GM23338 (cell line): ENCODE measurements around the gene TCF7L2. TPM values are rescaled to one million over a fixed set of nuclear protein-coding genes. Genes with fewer than 3 reads are reported as not detected.
A peak's percentile ranks its signal among the peaks of the same experiment; 100 is the strongest.

ENCODE experiments used
- ATAC-seq: fragments of 200-7000 bp; cut with Tn5 transposase; 3 replicates; pipeline ENCODE4 v1.9.1; 2020
- DNase-seq: peaks from one replicate; pipeline ENCODE4 v3.0.0-alpha.2; 2015; ENCODE audit warnings: low spot score
- H2AFZ ChIP-seq: fragments of 200-600 bp; sonication (generic); 2 replicates; pipeline ENCODE4 v1.8.0; 2016; ENCODE audit warnings: antibody characterized with exemption, mild to moderate bottlenecking, moderate library complexity
- H3F3A ChIP-seq: fragments of 200-600 bp; sonication (generic); replicated peaks from 2 replicates; pipeline ENCODE4 v1.8.0; 2017; ENCODE audit warnings: antibody characterized with exemption, mixed run types, low read depth
- H3K27ac ChIP-seq: fragments of 200-600 bp; sonication (generic); 2 replicates; pipeline ENCODE4 v1.6.1; 2016; ENCODE audit warnings: low read depth
- H3K27me3 ChIP-seq: fragments of 200-600 bp; sonication (generic); 2 replicates; pipeline ENCODE4 v1.8.0; 2016; ENCODE audit warnings: mild to moderate bottlenecking, mixed run types, moderate library complexity; ENCODE audit not compliant: insufficient read depth
- H3K36me3 ChIP-seq: fragments of 200-600 bp; sonication (generic); 2 replicates; pipeline ENCODE4 v1.8.0; 2016; ENCODE audit warnings: mild to moderate bottlenecking; ENCODE audit not compliant: insufficient read depth
- H3K4me1 ChIP-seq: fragments of 200-600 bp; sonication (generic); 2 replicates; pipeline ENCODE4 v1.8.0; 2016; ENCODE audit warnings: mild to moderate bottlenecking, moderate library complexity; ENCODE audit not compliant: insufficient read depth
- H3K4me2 ChIP-seq: fragments of 200-600 bp; sonication (generic); 2 replicates; pipeline ENCODE4 v1.7.1; 2017; ENCODE audit warnings: mixed run types
- H3K4me3 ChIP-seq: fragments of 200-600 bp; sonication (generic); 2 replicates; pipeline ENCODE4 v1.6.1; 2016; ENCODE audit warnings: mixed run types
- H3K79me2 ChIP-seq: fragments of 200-600 bp; sonication (generic); replicated peaks from 2 replicates; pipeline ENCODE4 v1.8.0; 2017; ENCODE audit warnings: mild to moderate bottlenecking; ENCODE audit not compliant: insufficient read depth
- H3K9me2 ChIP-seq: fragments of 200-600 bp; sonication (generic); 2 replicates; pipeline ENCODE4 v1.8.0; 2017; ENCODE audit not compliant: insufficient read depth
- H4K20me1 ChIP-seq: fragments of 200-600 bp; sonication (generic); replicated peaks from 2 replicates; pipeline ENCODE4 v1.8.0; 2017; ENCODE audit warnings: mild to moderate bottlenecking; ENCODE audit not compliant: insufficient read depth
- H3K27ac Mint-ChIP-seq: 2 replicates; pipeline ENCODE4 v1.8.0; 2020; ENCODE audit warnings: inconsistent platforms, mild to moderate bottlenecking, moderate library complexity, mixed read lengths
- H3K27me3 Mint-ChIP-seq: 3 replicates; pipeline ENCODE4 v1.8.0; 2022; ENCODE audit warnings: low read depth, mild to moderate bottlenecking, moderate library complexity, mixed read lengths, inconsistent platforms; ENCODE audit not compliant: insufficient read depth, poor library complexity
- H3K36me3 Mint-ChIP-seq: 3 replicates; pipeline ENCODE4 v1.8.0; 2021; ENCODE audit warnings: low read depth, mild to moderate bottlenecking, inconsistent platforms, moderate library complexity, mixed read lengths
- H3K4me1 Mint-ChIP-seq: 3 replicates; pipeline ENCODE4 v1.8.0; 2020; ENCODE audit warnings: mild to moderate bottlenecking, inconsistent platforms, mixed read lengths
- H3K4me3 Mint-ChIP-seq: 3 replicates; pipeline ENCODE4 v1.8.0; 2021; ENCODE audit warnings: moderate library complexity, mild to moderate bottlenecking, inconsistent platforms, mixed read lengths
- H3K9me3 Mint-ChIP-seq: 3 replicates; pipeline ENCODE4 v1.8.0; 2020; ENCODE audit warnings: moderate library complexity, mild to moderate bottlenecking, inconsistent platforms, mixed read lengths
- CREB1 ChIP-seq: fragments of 250-450 bp; sonication (Bioruptor Pico); IDR thresholded peaks from 2 replicates; pipeline ENCODE4 v1.5.0; 2020; ENCODE audit warnings: low read depth, mild to moderate bottlenecking, moderate library complexity
- EZH2 ChIP-seq: fragments of 200-600 bp; sonication (generic); IDR thresholded peaks from one replicate; pipeline ENCODE4 v1.8.0; 2017; ENCODE audit warnings: antibody characterized with exemption, mild to moderate bottlenecking, low read depth; ENCODE audit not compliant: unreplicated experiment
- EZH2phosphoT487 ChIP-seq: fragments of 200-600 bp; sonication (generic); IDR thresholded peaks from one replicate; pipeline ENCODE4 v1.8.1; 2018; ENCODE audit warnings: antibody characterized with exemption; ENCODE audit not compliant: unreplicated experiment
- NANOG ChIP-seq: IDR thresholded peaks from 2 replicates; pipeline ENCODE4 v1.6.1; 2016; ENCODE audit warnings: antibody characterized with exemption, borderline replicate concordance
- POLR2AphosphoS5 ChIP-seq: IDR thresholded peaks from 2 replicates; pipeline ENCODE4 v1.6.1; 2016; ENCODE audit warnings: antibody characterized with exemption, low read depth
- STAT1 ChIP-seq: IDR thresholded peaks from one replicate; pipeline ENCODE4 v1.6.1; 2016; ENCODE audit warnings: antibody characterized with exemption; ENCODE audit not compliant: unreplicated experiment
- ZNF114 ChIP-seq: fragments of 250-450 bp; sonication (Bioruptor Pico); IDR thresholded peaks from 2 replicates; pipeline ENCODE4 v1.5.0; 2020; ENCODE audit warnings: mild to moderate bottlenecking, moderate library complexity
- ZNF331 ChIP-seq: fragments of 250-450 bp; sonication (Bioruptor Pico); IDR thresholded peaks from 2 replicates; pipeline ENCODE4 v1.5.0; 2020; ENCODE audit warnings: low read depth, mild to moderate bottlenecking, moderate library complexity
- polyA plus RNA-seq: library from polyadenylated mRNA; unstranded; fragments of >200 nt; fragmentation: Nextera tagmentation; extraction: Ambion mirVana; gene quantifications from 2 replicates; pipeline ENCODE4 v1.2.1, GENCODE V29; 2016
- total RNA-seq: library from RNA; depleted of rRNA; stranded (reverse); fragments of >200 nt; shearing (Covaris generic); gene quantifications from 2 replicates; pipeline ENCODE4 v1.2.3, GENCODE V29; 2014
- TF ChIP-seq, protein P1 (sequence below): IDR thresholded peaks from one replicate; pipeline ENCODE4 v1.6.1; 2018; ENCODE audit warnings: antibody characterized with exemption; ENCODE audit not compliant: unreplicated experiment
- TF ChIP-seq, protein P2 (sequence below), 2 experiments: fragments of 200-600 bp in 1 of 2; sonication (generic) in 1 of 2; conservative IDR thresholded peaks; 2 replicates each; pipeline versions ENCODE4 v1.5.1 to v1.6.1; 2016 to 2017; ENCODE audit warnings: antibody characterized with exemption in 2 of 2, low read depth in 2 of 2, mild to moderate bottlenecking in 2 of 2, moderate library complexity in 1 of 2
- TF ChIP-seq, protein P3 (sequence below): IDR thresholded peaks from 2 replicates; pipeline ENCODE4 v1.6.1; 2016; ENCODE audit warnings: antibody characterized with exemption
- TF ChIP-seq, protein P4 (sequence below): fragments of 250-450 bp; sonication (Bioruptor Pico); IDR thresholded peaks from 2 replicates; pipeline ENCODE4 v1.5.0; 2020; ENCODE audit warnings: mild to moderate bottlenecking, moderate library complexity

The TCF7L2 gene
- total and polyA plus RNA-seq, 2 experiments from 2014 or later, result 32.2 to 80.8 TPM

DNA sequence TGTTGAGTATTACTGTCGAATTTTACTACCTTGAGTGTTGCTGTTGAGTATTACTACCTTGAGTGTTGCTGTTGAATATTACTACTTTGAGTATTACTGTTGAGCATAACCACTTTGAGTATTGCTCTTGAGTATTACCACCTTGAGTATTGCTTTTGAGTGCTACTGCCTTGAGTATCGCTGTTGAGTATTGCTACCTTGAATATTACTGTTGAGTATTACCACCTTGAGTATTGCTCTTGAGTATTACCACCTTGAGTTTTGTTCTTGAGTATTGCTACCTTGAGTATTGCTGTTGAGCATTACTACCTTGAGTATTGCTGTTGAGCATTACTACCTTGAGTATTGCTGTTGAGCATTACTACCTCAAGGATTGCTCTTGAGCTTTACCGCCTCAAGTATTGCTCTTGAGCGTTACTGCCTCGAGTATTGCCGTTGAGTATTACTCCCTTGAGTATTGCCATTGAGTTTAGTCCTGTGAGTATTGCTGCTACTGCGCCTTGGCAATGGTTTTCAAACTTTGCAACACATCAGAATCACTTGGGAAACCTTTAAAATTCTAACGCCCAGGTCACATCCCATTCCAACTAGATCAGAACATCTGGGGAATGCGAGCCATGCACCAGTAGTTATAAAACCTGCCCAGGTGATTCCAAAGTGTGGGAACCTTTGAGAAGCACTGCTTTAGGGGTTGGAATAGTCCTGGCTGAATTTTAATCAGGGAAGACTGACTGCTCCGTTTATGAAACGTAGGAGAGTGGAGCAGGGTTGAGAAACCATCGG, 61.7 kb downstream of the TCF7L2 start (continued):
- TF ChIP-seq ZNF114 (CRISPR knock-in tag), result peak; percentile 99

- DNase-seq, result no peak
- H4K20me1 ChIP-seq, result peaks cover 94% of the 10 kb centered on the region
- TF ChIP-seq EZH2phosphoT487, result no peak
- no peak for TF ChIP-seq POLR2AphosphoS5
- no peak for TF ChIP-seq STAT1
- TF ChIP-seq CREB1 (CRISPR knock-in tag), result no peak
- TF ChIP-seq, protein P1, sequence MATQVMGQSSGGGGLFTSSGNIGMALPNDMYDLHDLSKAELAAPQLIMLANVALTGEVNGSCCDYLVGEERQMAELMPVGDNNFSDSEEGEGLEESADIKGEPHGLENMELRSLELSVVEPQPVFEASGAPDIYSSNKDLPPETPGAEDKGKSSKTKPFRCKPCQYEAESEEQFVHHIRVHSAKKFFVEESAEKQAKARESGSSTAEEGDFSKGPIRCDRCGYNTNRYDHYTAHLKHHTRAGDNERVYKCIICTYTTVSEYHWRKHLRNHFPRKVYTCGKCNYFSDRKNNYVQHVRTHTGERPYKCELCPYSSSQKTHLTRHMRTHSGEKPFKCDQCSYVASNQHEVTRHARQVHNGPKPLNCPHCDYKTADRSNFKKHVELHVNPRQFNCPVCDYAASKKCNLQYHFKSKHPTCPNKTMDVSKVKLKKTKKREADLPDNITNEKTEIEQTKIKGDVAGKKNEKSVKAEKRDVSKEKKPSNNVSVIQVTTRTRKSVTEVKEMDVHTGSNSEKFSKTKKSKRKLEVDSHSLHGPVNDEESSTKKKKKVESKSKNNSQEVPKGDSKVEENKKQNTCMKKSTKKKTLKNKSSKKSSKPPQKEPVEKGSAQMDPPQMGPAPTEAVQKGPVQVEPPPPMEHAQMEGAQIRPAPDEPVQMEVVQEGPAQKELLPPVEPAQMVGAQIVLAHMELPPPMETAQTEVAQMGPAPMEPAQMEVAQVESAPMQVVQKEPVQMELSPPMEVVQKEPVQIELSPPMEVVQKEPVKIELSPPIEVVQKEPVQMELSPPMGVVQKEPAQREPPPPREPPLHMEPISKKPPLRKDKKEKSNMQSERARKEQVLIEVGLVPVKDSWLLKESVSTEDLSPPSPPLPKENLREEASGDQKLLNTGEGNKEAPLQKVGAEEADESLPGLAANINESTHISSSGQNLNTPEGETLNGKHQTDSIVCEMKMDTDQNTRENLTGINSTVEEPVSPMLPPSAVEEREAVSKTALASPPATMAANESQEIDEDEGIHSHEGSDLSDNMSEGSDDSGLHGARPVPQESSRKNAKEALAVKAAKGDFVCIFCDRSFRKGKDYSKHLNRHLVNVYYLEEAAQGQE, result no peak
- TF ChIP-seq, protein P2, sequence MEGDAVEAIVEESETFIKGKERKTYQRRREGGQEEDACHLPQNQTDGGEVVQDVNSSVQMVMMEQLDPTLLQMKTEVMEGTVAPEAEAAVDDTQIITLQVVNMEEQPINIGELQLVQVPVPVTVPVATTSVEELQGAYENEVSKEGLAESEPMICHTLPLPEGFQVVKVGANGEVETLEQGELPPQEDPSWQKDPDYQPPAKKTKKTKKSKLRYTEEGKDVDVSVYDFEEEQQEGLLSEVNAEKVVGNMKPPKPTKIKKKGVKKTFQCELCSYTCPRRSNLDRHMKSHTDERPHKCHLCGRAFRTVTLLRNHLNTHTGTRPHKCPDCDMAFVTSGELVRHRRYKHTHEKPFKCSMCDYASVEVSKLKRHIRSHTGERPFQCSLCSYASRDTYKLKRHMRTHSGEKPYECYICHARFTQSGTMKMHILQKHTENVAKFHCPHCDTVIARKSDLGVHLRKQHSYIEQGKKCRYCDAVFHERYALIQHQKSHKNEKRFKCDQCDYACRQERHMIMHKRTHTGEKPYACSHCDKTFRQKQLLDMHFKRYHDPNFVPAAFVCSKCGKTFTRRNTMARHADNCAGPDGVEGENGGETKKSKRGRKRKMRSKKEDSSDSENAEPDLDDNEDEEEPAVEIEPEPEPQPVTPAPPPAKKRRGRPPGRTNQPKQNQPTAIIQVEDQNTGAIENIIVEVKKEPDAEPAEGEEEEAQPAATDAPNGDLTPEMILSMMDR (conservative IDR thresholded peaks at IDR 0.05; ENCODE audit: low read depth in 2 of 2), result no peak
- TF ChIP-seq ZNF331, result no peak
- no peak for TF ChIP-seq NANOG
- no peak for TF ChIP-seq ZNF114 (CRISPR knock-in tag)
- TF ChIP-seq, protein P3, sequence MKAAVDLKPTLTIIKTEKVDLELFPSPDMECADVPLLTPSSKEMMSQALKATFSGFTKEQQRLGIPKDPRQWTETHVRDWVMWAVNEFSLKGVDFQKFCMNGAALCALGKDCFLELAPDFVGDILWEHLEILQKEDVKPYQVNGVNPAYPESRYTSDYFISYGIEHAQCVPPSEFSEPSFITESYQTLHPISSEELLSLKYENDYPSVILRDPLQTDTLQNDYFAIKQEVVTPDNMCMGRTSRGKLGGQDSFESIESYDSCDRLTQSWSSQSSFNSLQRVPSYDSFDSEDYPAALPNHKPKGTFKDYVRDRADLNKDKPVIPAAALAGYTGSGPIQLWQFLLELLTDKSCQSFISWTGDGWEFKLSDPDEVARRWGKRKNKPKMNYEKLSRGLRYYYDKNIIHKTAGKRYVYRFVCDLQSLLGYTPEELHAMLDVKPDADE, result no peak
- TF ChIP-seq, protein P4, sequence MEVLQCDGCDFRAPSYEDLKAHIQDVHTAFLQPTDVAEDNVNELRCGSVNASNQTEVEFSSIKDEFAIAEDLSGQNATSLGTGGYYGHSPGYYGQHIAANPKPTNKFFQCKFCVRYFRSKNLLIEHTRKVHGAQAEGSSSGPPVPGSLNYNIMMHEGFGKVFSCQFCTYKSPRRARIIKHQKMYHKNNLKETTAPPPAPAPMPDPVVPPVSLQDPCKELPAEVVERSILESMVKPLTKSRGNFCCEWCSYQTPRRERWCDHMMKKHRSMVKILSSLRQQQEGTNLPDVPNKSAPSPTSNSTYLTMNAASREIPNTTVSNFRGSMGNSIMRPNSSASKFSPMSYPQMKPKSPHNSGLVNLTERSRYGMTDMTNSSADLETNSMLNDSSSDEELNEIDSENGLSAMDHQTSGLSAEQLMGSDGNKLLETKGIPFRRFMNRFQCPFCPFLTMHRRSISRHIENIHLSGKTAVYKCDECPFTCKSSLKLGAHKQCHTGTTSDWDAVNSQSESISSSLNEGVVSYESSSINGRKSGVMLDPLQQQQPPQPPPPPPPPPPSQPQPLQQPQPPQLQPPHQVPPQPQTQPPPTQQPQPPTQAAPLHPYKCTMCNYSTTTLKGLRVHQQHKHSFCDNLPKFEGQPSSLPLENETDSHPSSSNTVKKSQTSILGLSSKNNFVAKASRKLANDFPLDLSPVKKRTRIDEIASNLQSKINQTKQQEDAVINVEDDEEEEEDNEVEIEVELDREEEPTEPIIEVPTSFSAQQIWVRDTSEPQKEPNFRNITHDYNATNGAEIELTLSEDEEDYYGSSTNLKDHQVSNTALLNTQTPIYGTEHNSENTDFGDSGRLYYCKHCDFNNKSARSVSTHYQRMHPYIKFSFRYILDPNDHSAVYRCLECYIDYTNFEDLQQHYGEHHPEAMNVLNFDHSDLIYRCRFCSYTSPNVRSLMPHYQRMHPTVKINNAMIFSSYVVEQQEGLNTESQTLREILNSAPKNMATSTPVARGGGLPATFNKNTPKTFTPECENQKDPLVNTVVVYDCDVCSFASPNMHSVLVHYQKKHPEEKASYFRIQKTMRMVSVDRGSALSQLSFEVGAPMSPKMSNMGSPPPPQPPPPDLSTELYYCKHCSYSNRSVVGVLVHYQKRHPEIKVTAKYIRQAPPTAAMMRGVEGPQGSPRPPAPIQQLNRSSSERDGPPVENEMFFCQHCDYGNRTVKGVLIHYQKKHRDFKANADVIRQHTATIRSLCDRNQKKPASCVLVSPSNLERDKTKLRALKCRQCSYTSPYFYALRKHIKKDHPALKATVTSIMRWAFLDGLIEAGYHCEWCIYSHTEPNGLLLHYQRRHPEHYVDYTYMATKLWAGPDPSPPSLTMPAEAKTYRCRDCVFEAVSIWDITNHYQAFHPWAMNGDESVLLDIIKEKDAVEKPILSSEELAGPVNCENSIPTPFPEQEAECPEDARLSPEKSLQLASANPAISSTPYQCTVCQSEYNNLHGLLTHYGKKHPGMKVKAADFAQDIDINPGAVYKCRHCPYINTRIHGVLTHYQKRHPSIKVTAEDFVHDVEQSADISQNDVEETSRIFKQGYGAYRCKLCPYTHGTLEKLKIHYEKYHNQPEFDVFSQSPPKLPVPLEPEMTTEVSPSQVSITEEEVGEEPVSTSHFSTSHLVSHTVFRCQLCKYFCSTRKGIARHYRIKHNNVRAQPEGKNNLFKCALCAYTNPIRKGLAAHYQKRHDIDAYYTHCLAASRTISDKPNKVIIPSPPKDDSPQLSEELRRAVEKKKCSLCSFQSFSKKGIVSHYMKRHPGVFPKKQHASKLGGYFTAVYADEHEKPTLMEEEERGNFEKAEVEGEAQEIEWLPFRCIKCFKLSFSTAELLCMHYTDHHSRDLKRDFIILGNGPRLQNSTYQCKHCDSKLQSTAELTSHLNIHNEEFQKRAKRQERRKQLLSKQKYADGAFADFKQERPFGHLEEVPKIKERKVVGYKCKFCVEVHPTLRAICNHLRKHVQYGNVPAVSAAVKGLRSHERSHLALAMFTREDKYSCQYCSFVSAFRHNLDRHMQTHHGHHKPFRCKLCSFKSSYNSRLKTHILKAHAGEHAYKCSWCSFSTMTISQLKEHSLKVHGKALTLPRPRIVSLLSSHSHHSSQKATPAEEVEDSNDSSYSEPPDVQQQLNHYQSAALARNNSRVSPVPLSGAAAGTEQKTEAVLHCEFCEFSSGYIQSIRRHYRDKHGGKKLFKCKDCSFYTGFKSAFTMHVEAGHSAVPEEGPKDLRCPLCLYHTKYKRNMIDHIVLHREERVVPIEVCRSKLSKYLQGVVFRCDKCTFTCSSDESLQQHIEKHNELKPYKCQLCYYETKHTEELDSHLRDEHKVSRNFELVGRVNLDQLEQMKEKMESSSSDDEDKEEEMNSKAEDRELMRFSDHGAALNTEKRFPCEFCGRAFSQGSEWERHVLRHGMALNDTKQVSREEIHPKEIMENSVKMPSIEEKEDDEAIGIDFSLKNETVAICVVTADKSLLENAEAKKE (CRISPR knock-in tag), result no peak
- TF ChIP-seq EZH2, result no peak
These were observed 65.2 kb downstream of the TCF7L2 start for GRCh38 chr10:113015201-113015600.

More at GRCh38 chr10:113015201-113015600, 65.2 kb downstream of the TCF7L2 start:
- H3K27ac ChIP-seq, result no peak overlapping the region
- peaks cover 17% of the 10 kb centered on the region for H3K27me3 Mint-ChIP-seq
- H3K9me3 Mint-ChIP-seq, result no peaks in the 10 kb centered on the region
- no peak overlapping the region for H2AFZ ChIP-seq
- peaks cover 17% of the 10 kb centered on the region for H3K9me2 ChIP-seq
- H3K4me1 ChIP-seq, result peaks cover 85% of the 10 kb centered on the region
- H3K4me1 Mint-ChIP-seq, result peaks cover 81% of the 10 kb centered on the region
- H3K4me3 Mint-ChIP-seq, result no peak overlapping the region
- H3K36me3 ChIP-seq, result no peaks in the 10 kb centered on the region
- peaks cover 100% of the 10 kb centered on the region for H3K79me2 ChIP-seq
- peaks cover 14% of the 10 kb centered on the region for H3K36me3 Mint-ChIP-seq
- H3K4me2 ChIP-seq, result no peak overlapping the region
- no peak overlapping the region for H3K27ac Mint-ChIP-seq
- H3K27me3 ChIP-seq, result no peaks in the 10 kb centered on the region
- no peak for ATAC-seq
- H3F3A ChIP-seq, result peaks cover 12% of the 10 kb centered on the region; the same call in 1 of the 2 replicates
- no peak overlapping the region for H3K4me3 ChIP-seq
